ENCODE results near the gene METTL25.
"Not testable (repeated sequence)": the region's sequence is repeated elsewhere in the genome, so short reads cannot be mapped to it uniquely, and the experiment has no call there.

Gene METTL25, protein sequence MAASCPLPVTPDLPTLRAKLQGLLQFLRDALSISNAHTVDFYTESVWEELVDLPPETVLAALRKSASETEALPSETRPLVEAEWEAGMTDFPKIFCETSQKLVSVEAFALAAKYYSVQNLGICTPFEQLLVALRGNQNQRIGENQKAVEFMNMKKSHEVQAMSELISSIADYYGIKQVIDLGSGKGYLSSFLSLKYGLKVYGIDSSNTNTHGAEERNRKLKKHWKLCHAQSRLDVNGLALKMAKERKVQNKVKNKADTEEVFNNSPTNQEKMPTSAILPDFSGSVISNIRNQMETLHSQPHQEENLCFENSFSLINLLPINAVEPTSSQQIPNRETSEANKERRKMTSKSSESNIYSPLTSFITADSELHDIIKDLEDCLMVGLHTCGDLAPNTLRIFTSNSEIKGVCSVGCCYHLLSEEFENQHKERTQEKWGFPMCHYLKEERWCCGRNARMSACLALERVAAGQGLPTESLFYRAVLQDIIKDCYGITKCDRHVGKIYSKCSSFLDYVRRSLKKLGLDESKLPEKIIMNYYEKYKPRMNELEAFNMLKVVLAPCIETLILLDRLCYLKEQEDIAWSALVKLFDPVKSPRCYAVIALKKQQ

DNA sequence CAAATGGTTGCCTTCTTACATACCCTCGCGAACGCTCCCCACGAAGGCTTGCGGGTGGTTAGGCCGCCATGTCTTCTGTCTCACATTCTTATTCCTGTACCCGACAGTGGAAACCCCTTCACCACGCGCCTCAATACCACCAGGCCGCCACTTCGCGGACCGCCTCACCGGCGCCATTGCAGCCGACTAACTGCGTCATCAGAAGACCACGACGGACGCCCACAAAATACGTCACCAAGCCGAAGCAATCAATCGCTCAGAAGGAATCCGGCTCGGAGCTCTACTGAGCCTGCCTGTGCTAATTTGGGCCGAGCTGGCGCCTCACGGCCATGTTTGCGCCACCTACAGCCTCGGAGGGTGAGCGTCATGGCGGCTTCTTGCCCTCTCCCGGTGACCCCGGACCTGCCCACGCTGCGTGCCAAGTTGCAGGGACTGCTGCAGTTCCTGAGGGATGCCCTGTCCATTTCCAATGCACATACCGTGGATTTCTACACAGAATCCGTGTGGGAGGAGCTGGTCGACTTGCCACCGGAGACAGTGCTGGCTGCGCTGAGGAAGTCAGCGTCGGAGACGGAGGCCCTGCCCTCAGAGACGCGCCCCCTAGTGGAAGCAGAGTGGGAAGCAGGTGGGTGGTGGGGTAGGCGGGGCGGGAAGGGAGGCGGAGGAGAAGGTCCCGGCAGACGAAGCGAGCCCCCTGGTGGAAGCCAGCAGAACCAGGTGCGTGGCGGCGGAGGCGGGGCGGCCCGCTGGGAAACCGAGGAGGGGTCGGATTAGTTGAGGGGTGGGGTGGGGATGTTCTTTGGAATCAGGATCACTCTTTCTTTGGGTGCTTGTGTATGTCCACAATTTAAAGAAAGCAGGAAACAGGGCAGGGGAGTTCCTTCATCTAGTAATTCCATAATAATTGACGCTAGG is at the start of gene METTL25, which contains the start of gene CCDC59:
METTL25 (plus strand) TSS at position 330 of the 915 bp plus-strand sequence; CDS start at position 367, 37 bp downstream.
CCDC59 (minus strand) TSS at position 188 of the 915 bp plus-strand sequence; CDS start at position 177, 11 bp downstream.
- DNase-seq, result peak; percentile 100

GRCh38 chr12:82314406-82314892 is 43.9 kb upstream of the METTL25 start:
- DNase-seq, result no peak

DNA sequence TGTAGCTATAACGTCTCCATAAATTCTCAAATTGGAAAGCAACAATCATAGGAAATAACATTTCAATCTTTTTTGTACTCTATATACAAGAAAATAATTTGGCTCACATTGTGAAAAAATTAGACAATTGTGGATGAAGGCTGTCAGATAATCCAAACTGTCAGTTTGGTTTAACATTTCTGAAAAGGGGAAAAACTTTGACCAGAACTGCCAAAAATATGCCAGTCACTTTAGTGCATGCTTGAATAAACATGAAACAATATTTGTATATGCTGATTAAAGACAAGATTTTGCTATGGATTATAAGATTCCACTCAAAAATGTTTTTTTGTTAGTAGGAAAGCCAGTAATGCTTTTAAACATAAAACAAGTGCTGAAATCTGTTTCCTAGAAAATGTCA is 39.1 kb upstream of the METTL25 start:
- DNase-seq, result no peak

GRCh38 chr12:82325540-82326336 is 32.6 kb upstream of the METTL25 start:
- no peak for DNase-seq

DNA sequence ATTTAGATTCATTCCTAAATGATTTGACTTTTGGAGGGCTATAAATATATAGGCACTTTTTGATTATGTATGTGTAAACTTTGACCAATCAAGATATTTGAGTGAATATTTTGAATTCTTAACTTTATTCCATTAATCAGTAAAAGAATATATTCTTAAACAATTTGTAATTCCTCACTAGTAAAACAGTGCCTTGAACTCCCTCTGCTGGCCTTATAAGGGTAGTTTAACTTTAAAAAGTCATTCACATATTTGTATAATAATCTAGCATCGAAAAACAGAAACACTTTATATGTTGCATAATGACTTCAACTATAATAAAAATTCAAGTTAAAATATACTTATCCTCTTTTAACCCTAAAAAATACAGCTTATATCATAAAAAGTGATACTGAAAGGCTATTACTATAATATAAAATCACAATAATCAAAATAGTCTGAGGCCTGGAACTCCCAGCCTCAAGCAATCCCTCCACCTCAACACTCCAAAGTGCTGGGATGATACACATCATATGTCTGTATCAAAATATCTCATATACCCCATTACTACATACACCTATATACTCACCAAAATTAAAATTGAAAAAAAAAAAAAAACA is 31.3 kb upstream of the METTL25 start:
- DNase-seq, result no peak

DNA sequence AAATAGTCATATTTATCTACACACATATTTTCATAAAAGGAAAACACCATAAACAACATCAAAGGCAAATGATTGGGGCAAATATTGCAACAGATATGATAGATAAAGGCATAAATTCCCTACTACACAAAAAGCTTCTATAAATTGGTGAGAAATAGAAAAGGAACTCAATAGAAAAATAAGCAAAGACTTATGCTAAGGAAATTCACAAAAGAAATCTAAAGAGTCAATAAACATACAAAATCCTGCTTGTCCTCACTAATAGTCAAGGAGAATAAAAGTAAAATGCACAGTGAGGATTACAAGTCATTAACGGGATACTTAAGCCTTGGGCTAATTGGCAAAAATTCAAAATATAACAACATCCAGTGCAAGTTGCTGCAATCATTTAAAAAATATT is 30.5 kb upstream of the METTL25 start:
- no peak for DNase-seq

- DNase-seq, result no peak
These were observed 28.8 kb upstream of the METTL25 start for GRCh38 chr12:82329508-82329907.

GRCh38 chr12:82350161-82350560 is 8.2 kb upstream of the METTL25 start:
- DNase-seq, result no peak

GRCh38 chr12:82351390-82351789 is 6.9 kb upstream of the METTL25 start:
- DNase-seq, result no peak

DNA sequence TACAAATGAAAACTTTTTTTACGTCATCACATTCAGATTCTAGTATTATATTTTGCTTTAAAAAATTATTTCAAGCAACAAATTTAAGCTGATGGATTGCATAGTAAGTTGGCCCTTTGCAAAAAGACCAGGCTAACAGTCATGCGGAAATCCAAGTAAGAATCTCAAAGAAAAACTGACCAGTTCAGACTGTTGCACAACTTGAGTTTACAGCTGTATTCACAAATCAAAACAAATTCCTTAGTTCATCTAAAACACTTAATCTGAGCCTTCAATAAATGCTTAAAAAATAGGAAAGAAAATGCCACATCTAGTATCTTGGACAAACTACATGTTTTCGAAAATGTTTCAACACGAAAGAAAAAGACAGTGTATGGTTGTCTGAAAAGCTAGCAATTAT is 989 bp upstream of the METTL25 start:
- DNase-seq, result no peak

DNA sequence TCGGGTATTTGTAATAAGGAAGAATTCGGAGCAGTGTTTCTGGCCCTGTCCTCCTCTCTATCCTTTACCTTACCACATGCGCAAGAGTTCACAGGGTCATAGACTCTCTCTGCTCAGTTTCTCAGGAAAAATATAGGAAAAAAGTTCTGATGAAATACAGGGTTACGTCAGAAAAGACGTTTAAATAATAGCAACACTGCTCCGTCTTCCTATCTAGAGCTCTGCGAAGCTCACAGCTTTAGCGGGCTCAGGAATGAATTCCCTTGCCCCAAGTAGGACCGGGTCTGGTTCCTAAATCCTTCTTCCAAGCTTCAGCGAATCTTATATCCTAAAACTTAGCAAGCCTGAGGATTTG is 507 bp upstream of the METTL25 start:
- no peak for DNase-seq

- DNase-seq, result peak; percentile 38
These were observed 768 bp downstream of the METTL25 start for GRCh38 chr12:82359115-82359478.

DNA sequence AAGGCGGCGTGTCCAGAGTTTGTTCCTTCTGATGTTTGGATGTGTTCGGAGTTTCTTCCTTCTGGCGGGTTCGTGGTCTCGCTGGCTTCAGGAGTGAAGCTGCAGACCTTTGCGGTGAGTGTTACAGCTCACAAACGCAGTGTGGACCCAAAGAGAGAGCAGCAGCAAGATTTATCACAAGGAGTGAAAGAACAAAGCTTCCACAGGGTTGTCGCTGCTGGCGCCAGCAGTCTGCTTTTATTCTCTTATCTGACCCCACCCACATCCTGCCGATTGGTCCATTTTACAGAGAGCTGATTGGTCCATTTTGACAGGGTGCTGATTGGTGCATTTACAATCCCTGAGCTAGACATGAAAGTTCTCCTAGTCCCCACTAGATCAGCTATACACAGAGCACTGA is 2.5 kb downstream of the METTL25 start:
- DNase-seq, result not testable (repeated sequence)

GRCh38 chr12:82361461-82361915 is 3.2 kb downstream of the METTL25 start:
- no peak for DNase-seq

DNA sequence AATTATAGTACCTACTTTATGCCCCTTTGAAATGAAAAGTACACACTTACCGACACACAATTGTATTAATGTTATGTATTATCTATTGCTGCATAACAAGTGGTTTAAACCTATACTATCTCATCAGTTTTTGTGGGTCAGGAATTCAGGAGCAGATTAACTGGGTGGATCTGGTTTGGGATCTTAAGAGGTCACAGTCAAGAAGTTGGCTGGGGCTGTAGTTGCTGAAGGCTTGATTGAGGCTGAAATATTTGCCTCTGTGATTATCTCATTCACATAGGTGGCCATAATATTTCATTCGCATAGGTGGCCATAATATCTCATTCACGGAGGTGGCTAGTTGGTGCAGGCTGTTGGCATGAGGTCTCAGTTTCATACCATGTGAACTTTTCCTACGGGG is 5.7 kb downstream of the METTL25 start:
- no peak for DNase-seq

DNA sequence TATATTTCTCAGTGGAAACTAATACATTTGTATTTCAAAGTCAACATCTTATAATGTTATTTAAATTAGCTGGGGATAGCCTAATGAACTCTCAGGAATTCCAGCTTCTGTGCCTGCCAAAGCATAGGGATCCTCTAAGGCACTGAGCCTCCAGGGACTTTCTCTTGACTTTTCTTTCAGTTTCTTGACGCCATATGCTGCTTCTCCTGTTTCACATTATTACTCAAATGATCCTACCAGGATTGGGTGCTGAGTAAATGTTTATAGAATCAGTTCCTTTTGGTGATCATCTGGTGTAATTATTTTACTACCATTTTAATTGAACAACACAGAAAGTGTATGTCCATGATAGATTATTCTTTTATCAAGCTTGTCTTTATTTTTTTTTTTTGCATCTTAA is 7.9 kb downstream of the METTL25 start:
- DNase-seq, result no peak

GRCh38 chr12:82375201-82375600 is 16.9 kb downstream of the METTL25 start:
- DNase-seq, result no peak

- DNase-seq, result no peak
These were observed 20.7 kb downstream of the METTL25 start for GRCh38 chr12:82378997-82379396.

GRCh38 chr12:82383930-82384552 is 25.7 kb downstream of the METTL25 start:
- no peak for DNase-seq

DNA sequence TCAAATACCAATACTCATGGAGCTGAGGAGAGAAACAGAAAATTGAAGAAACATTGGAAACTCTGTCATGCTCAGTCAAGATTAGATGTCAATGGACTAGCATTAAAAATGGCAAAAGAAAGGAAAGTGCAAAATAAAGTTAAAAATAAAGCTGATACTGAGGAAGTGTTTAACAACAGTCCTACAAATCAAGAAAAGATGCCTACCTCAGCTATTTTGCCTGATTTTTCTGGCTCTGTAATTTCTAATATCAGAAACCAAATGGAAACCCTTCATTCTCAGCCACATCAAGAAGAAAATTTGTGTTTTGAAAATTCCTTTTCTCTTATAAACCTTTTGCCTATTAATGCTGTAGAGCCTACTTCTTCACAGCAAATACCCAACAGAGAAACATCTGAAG is 40.5 kb downstream of the METTL25 start:
- DNase-seq, result no peak

DNA sequence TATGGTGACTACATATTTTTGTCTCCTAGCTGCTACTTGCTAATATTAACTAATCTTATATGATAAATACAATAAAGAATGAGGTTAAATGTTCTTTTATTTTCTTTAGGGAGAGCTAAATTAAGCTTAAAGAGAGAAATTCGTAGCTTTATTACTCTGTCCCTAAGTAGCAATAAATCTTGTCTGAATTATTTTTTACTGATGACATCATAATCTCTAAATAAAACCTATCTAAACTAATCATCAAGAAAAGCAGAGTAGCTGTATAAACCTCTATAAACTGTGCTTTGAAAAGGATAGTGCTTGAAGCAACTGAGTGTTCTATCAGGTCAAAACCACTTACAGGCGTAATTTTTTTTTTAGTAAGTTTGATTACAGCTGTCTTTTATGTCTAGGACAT is 42.5 kb downstream of the METTL25 start:
- no peak for DNase-seq
